ENCODE results near the gene SNX12. TPM values are rescaled to one million over a fixed set of nuclear protein-coding genes. Genes with fewer than 3 reads are reported as not detected.

Gene SNX12
- total RNA-seq, 1 experiment from 2014 or later: 43.7 TPM

- Histone ChIP-seq H4K20me1 (ENCODE audit: insufficient read depth) (no peaks in the 10 kb centered on the region), H3K27me3 (ENCODE audit: insufficient read depth, low read length) (no peaks in the 10 kb centered on the region), H3K4me3 (replicated peaks in 1 of 2; ENCODE audit: low read depth in 1 of 2, low read length in 2 of 2) (no peak overlapping the region), H2AFZ (ENCODE audit: low read depth, low read length, poor library complexity, severe bottlenecking) (no peak overlapping the region), H3K9ac (ENCODE audit: low read length) (no peak overlapping the region), H3K9me2 (ENCODE audit: insufficient read depth) (no peaks in the 10 kb centered on the region), H3K27ac (ENCODE audit: low read depth, low read length) (no peak overlapping the region), H3K36me3 (ENCODE audit: control insufficient read depth in 1 of 2, insufficient read depth in 2 of 2, low read length in 2 of 2) (no peaks in the 10 kb centered on the region), H3K79me2 (ENCODE audit: insufficient read depth, low read length) (no peaks in the 10 kb centered on the region), H3K9me3 (ENCODE audit: control insufficient read depth in 1 of 2, insufficient read depth in 1 of 2, low read depth in 1 of 2, low read length in 2 of 2) (no peaks in the 10 kb centered on the region), H3K4me1 (ENCODE audit: control insufficient read depth in 1 of 2, insufficient read depth in 2 of 2, low read length in 2 of 2) (no peaks in the 10 kb centered on the region), H3K4me2 (ENCODE audit: low read length) (no peak overlapping the region)
- DNase-seq (ENCODE audit: low read depth, low spot score): no peak
- intact Hi-C loops (cut with micrococcal nuclease): no loop called here
- CTCF ChIA-PET: no interaction called here
- POLR2A ChIA-PET: no interaction called here
- no TSS peak for BruUV-seq (replicated peaks)
- TF ChIP-seq, protein P1, sequence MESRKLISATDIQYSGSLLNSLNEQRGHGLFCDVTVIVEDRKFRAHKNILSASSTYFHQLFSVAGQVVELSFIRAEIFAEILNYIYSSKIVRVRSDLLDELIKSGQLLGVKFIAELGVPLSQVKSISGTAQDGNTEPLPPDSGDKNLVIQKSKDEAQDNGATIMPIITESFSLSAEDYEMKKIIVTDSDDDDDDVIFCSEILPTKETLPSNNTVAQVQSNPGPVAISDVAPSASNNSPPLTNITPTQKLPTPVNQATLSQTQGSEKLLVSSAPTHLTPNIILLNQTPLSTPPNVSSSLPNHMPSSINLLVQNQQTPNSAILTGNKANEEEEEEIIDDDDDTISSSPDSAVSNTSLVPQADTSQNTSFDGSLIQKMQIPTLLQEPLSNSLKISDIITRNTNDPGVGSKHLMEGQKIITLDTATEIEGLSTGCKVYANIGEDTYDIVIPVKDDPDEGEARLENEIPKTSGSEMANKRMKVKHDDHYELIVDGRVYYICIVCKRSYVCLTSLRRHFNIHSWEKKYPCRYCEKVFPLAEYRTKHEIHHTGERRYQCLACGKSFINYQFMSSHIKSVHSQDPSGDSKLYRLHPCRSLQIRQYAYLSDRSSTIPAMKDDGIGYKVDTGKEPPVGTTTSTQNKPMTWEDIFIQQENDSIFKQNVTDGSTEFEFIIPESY (IDR thresholded peaks at IDR 0.05; ENCODE audit: extremely low read depth, insufficient replicate concordance, low read length): no peak
- no peak for TF ChIP-seq TCF7L2 (IDR thresholded peaks at IDR 0.05; ENCODE audit: borderline replicate concordance, extremely low read depth, insufficient read depth, insufficient read length)
- TF ChIP-seq CBX3 (IDR thresholded peaks at IDR 0.05; ENCODE audit: low read depth): no peak
- no peak for TF ChIP-seq ZFX (IDR thresholded peaks at IDR 0.05)
- no peak for TF ChIP-seq RAD21 (IDR thresholded peaks at IDR 0.05; ENCODE audit: low read depth)
- TF ChIP-seq POLR2AphosphoS5 (IDR thresholded peaks at IDR 0.05; ENCODE audit: low read depth, low read length): no peak
- TF ChIP-seq SIN3A (IDR thresholded peaks at IDR 0.05; ENCODE audit: low read depth): no peak
- TF ChIP-seq SP1 (IDR thresholded peaks at IDR 0.05; ENCODE audit: low read depth): no peak
- no peak for TF ChIP-seq POLR2A (IDR thresholded peaks at IDR 0.05; ENCODE audit: borderline replicate concordance, extremely low read depth, insufficient read depth, insufficient read length)
- no peak for TF ChIP-seq CEBPB (IDR thresholded peaks at IDR 0.05; ENCODE audit: low read depth)
- TF ChIP-seq EZH2phosphoT487 (IDR thresholded peaks at IDR 0.05; ENCODE audit: borderline replicate concordance): no peak
- no peak for TF ChIP-seq FOSL1 (IDR thresholded peaks at IDR 0.05; ENCODE audit: low read depth)
- TF ChIP-seq ELF1 (IDR thresholded peaks at IDR 0.05; ENCODE audit: borderline replicate concordance, low read depth): no peak
- TF ChIP-seq YY1 (IDR thresholded peaks at IDR 0.05; ENCODE audit: extremely low read depth, insufficient replicate concordance, low read depth, low read length): no peak
- TF ChIP-seq EGR1 (IDR thresholded peaks at IDR 0.05; ENCODE audit: low read depth): no peak
- TF ChIP-seq, protein P2, sequence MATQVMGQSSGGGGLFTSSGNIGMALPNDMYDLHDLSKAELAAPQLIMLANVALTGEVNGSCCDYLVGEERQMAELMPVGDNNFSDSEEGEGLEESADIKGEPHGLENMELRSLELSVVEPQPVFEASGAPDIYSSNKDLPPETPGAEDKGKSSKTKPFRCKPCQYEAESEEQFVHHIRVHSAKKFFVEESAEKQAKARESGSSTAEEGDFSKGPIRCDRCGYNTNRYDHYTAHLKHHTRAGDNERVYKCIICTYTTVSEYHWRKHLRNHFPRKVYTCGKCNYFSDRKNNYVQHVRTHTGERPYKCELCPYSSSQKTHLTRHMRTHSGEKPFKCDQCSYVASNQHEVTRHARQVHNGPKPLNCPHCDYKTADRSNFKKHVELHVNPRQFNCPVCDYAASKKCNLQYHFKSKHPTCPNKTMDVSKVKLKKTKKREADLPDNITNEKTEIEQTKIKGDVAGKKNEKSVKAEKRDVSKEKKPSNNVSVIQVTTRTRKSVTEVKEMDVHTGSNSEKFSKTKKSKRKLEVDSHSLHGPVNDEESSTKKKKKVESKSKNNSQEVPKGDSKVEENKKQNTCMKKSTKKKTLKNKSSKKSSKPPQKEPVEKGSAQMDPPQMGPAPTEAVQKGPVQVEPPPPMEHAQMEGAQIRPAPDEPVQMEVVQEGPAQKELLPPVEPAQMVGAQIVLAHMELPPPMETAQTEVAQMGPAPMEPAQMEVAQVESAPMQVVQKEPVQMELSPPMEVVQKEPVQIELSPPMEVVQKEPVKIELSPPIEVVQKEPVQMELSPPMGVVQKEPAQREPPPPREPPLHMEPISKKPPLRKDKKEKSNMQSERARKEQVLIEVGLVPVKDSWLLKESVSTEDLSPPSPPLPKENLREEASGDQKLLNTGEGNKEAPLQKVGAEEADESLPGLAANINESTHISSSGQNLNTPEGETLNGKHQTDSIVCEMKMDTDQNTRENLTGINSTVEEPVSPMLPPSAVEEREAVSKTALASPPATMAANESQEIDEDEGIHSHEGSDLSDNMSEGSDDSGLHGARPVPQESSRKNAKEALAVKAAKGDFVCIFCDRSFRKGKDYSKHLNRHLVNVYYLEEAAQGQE (IDR thresholded peaks at IDR 0.05; ENCODE audit: low read depth): no peak
- TF ChIP-seq JUND (IDR thresholded peaks at IDR 0.05): no peak
- TF ChIP-seq, protein P3, sequence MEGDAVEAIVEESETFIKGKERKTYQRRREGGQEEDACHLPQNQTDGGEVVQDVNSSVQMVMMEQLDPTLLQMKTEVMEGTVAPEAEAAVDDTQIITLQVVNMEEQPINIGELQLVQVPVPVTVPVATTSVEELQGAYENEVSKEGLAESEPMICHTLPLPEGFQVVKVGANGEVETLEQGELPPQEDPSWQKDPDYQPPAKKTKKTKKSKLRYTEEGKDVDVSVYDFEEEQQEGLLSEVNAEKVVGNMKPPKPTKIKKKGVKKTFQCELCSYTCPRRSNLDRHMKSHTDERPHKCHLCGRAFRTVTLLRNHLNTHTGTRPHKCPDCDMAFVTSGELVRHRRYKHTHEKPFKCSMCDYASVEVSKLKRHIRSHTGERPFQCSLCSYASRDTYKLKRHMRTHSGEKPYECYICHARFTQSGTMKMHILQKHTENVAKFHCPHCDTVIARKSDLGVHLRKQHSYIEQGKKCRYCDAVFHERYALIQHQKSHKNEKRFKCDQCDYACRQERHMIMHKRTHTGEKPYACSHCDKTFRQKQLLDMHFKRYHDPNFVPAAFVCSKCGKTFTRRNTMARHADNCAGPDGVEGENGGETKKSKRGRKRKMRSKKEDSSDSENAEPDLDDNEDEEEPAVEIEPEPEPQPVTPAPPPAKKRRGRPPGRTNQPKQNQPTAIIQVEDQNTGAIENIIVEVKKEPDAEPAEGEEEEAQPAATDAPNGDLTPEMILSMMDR (IDR thresholded peaks at IDR 0.05 in 2 of 3, conservative IDR thresholded peaks at IDR 0.05 in 1 of 3; ENCODE audit: borderline replicate concordance in 1 of 3, insufficient read depth in 1 of 3, low read depth in 2 of 3, low read length in 2 of 3): no peak
- no peak for TF ChIP-seq MAX (IDR thresholded peaks at IDR 0.05)
- ATAC-seq: no peak
- RAD21 ChIA-PET (ENCODE audit: low non-redundant PET in 1 of 2, low total read pairs in 2 of 2, uncharacterized antibody in 2 of 2, unreplicated experiment in 2 of 2): no interaction called here
Observed at GRCh38 chrX:71082124-71082647, 14.1 kb upstream of the SNX12 start.

Data from HCT116 (cell line).